ENCODE data around the gene RIPOR1. TPM values are rescaled to one million over a fixed set of nuclear protein-coding genes. Genes with fewer than 3 reads are reported as not detected.

RIPOR1 gene
- total and polyA plus RNA-seq, 2 donors from 2014 or later, result 60.9 to 116 TPM

- H3K9ac ChIP-seq (ENCODE audit: low read length in 3 of 3), result no peak overlapping the region
- no peak for TF ChIP-seq CTCF (IDR thresholded peaks at IDR 0.05; ENCODE audit: borderline replicate concordance, extremely low read depth, insufficient read depth)
- H3K27ac ChIP-seq (ENCODE audit: low read depth in 2 of 2, low read length in 2 of 2), result no peak overlapping the region
- intact Hi-C loops (cut with DNase I), result no loop called here
- FAIRE-seq (no peak), DNase-seq (no peak)
- H3K27me3 ChIP-seq (ENCODE audit: control insufficient read depth, insufficient read depth, low read length), result no peaks in the 10 kb centered on the region
- peaks cover 0 to 8% (median 0%) of the 10 kb centered on the region in 3 donors for H3K4me1 ChIP-seq (ENCODE audit: control insufficient read depth in 2 of 3, insufficient read depth in 2 of 3, low read depth in 1 of 3, low read length in 3 of 3)
- no peaks in the 10 kb centered on the region for H3K36me3 ChIP-seq (ENCODE audit: control insufficient read depth in 2 of 3, insufficient read depth in 3 of 3, low read length in 3 of 3)
- H3K4me3 ChIP-seq (ENCODE audit: low read length in 3 of 3), result no peak overlapping the region
- H3K9me3 ChIP-seq (ENCODE audit: control insufficient read depth in 2 of 3, insufficient read depth in 1 of 3, low read length in 3 of 3), result no peaks in the 10 kb centered on the region
Observed at GRCh38 chr16:67593701-67594100, 65.1 kb downstream of the RIPOR1 start.

GRCh38 chr16:67594256-67594915 lies 65.8 kb downstream of the RIPOR1 start:
- intact Hi-C loops (cut with DNase I), result no loop called here
- Histone ChIP-seq H3K4me3 (ENCODE audit: low read length in 3 of 3) (no peak overlapping the region), H3K36me3 (ENCODE audit: control insufficient read depth in 2 of 3, insufficient read depth in 3 of 3, low read length in 3 of 3) (no peaks in the 10 kb centered on the region), H3K27ac (ENCODE audit: low read depth in 2 of 2, low read length in 2 of 2) (no peak overlapping the region), H3K9me3 (ENCODE audit: control insufficient read depth in 2 of 3, insufficient read depth in 1 of 3, low read length in 3 of 3) (no peaks in the 10 kb centered on the region), H3K9ac (ENCODE audit: low read length in 3 of 3) (no peak overlapping the region), H3K4me1 (ENCODE audit: control insufficient read depth in 2 of 3, insufficient read depth in 2 of 3, low read depth in 1 of 3, low read length in 3 of 3) (peaks cover 0 to 8% (median 0%) of the 10 kb centered on the region in 3 donors), H3K27me3 (ENCODE audit: control insufficient read depth, insufficient read depth, low read length) (no peaks in the 10 kb centered on the region)
- FAIRE-seq (no peak), DNase-seq (no peak)
- no peak for TF ChIP-seq CTCF (IDR thresholded peaks at IDR 0.05; ENCODE audit: borderline replicate concordance, extremely low read depth, insufficient read depth)

- no peaks in the 10 kb centered on the region for H3K27me3 ChIP-seq (ENCODE audit: control insufficient read depth, insufficient read depth, low read length)
- FAIRE-seq, result no peak
- no peak overlapping the region for H3K27ac ChIP-seq (ENCODE audit: low read depth in 2 of 2, low read length in 2 of 2)
- intact Hi-C loops (cut with DNase I), result no loop called here
- no peaks in the 10 kb centered on the region for H3K9me3 ChIP-seq (ENCODE audit: control insufficient read depth in 2 of 3, insufficient read depth in 1 of 3, low read length in 3 of 3)
- TF ChIP-seq CTCF (IDR thresholded peaks at IDR 0.05; ENCODE audit: borderline replicate concordance, extremely low read depth, insufficient read depth), result no peak
- peaks cover 0 to 8% (median 0%) of the 10 kb centered on the region in 3 donors for H3K4me1 ChIP-seq (ENCODE audit: control insufficient read depth in 2 of 3, insufficient read depth in 2 of 3, low read depth in 1 of 3, low read length in 3 of 3)
- peak in 1 of 5 donors; percentile 19 for DNase-seq
- H3K9ac ChIP-seq (ENCODE audit: low read length in 3 of 3), result no peak overlapping the region
- no peaks in the 10 kb centered on the region for H3K36me3 ChIP-seq (ENCODE audit: control insufficient read depth in 2 of 3, insufficient read depth in 3 of 3, low read length in 3 of 3)
- H3K4me3 ChIP-seq (ENCODE audit: low read length in 3 of 3), result no peak overlapping the region
Observed at GRCh38 chr16:67594956-67595355, 66.3 kb downstream of the RIPOR1 start.

Other genes starting within 250 kb of the RIPOR1 start
- gene PLEKHG4, start 249.3 kb upstream of the RIPOR1 start, total RNA-seq, result 10.1 TPM
- 2.6 TPM for gene PLEKHG4, start 249.3 kb upstream of the RIPOR1 start, polyA plus RNA-seq (ENCODE audit: insufficient read depth, low read depth, low replicate concordance)
- gene KCTD19, start 202.1 kb upstream of the RIPOR1 start, total RNA-seq, result 0.31 TPM
- not detected for gene KCTD19, start 202.1 kb upstream of the RIPOR1 start, polyA plus RNA-seq (ENCODE audit: insufficient read depth, low read depth, low replicate concordance)
- 2.6 TPM for gene LRRC36, start 202.0 kb upstream of the RIPOR1 start, total RNA-seq
- 3.1 TPM for gene LRRC36, start 202.0 kb upstream of the RIPOR1 start, polyA plus RNA-seq (ENCODE audit: insufficient read depth, low read depth, low replicate concordance)
- gene TPPP3, start 135.3 kb upstream of the RIPOR1 start, total RNA-seq, result 8.2 TPM
- 108 TPM for gene TPPP3, start 135.3 kb upstream of the RIPOR1 start, polyA plus RNA-seq (ENCODE audit: insufficient read depth, low read depth, low replicate concordance)
- gene ZDHHC1, start 112.4 kb upstream of the RIPOR1 start, total RNA-seq, result 23.6 TPM
- gene ZDHHC1, start 112.4 kb upstream of the RIPOR1 start, polyA plus RNA-seq (ENCODE audit: insufficient read depth, low read depth, low replicate concordance), result 14.6 TPM
- 139 TPM for gene HSD11B2, start 97.7 kb upstream of the RIPOR1 start, total RNA-seq
- gene HSD11B2, start 97.7 kb upstream of the RIPOR1 start, polyA plus RNA-seq (ENCODE audit: insufficient read depth, low read depth, low replicate concordance), result 1,022 TPM
- 100 TPM for gene ATP6V0D1, start 47.7 kb upstream of the RIPOR1 start, total RNA-seq
- gene ATP6V0D1, start 47.7 kb upstream of the RIPOR1 start, polyA plus RNA-seq (ENCODE audit: insufficient read depth, low read depth, low replicate concordance), result 208 TPM
- gene AGRP, start 45.3 kb upstream of the RIPOR1 start, total RNA-seq, result not detected
- 2.7 TPM for gene AGRP, start 45.3 kb upstream of the RIPOR1 start, polyA plus RNA-seq (ENCODE audit: insufficient read depth, low read depth, low replicate concordance)
- 42.6 TPM for gene CTCF, start 33.7 kb downstream of the RIPOR1 start, total RNA-seq
- 20.4 TPM for gene CTCF, start 33.7 kb downstream of the RIPOR1 start, polyA plus RNA-seq (ENCODE audit: insufficient read depth, low read depth, low replicate concordance)
- gene CARMIL2, start 116.3 kb downstream of the RIPOR1 start, total RNA-seq, result 7.1 TPM
- 0.30 TPM for gene CARMIL2, start 116.3 kb downstream of the RIPOR1 start, polyA plus RNA-seq (ENCODE audit: insufficient read depth, low read depth, low replicate concordance)
- gene ACD, start 131.4 kb downstream of the RIPOR1 start, total RNA-seq, result 15.2 TPM
- gene ACD, start 131.4 kb downstream of the RIPOR1 start, polyA plus RNA-seq (ENCODE audit: insufficient read depth, low read depth, low replicate concordance), result 20.0 TPM
- gene PARD6A, start 132.1 kb downstream of the RIPOR1 start, total RNA-seq, result 6.1 TPM
- 17.1 TPM for gene PARD6A, start 132.1 kb downstream of the RIPOR1 start, polyA plus RNA-seq (ENCODE audit: insufficient read depth, low read depth, low replicate concordance)
- 30.2 TPM for gene ENKD1, start 137.9 kb downstream of the RIPOR1 start, total RNA-seq
- gene ENKD1, start 137.9 kb downstream of the RIPOR1 start, polyA plus RNA-seq (ENCODE audit: insufficient read depth, low read depth, low replicate concordance), result 38.3 TPM
- gene C16orf86, start 138.0 kb downstream of the RIPOR1 start, total RNA-seq, result 6.6 TPM
- gene C16orf86, start 138.0 kb downstream of the RIPOR1 start, polyA plus RNA-seq (ENCODE audit: insufficient read depth, low read depth, low replicate concordance), result 11.2 TPM
- gene GFOD2, start 190.5 kb downstream of the RIPOR1 start, total RNA-seq, result 24.5 TPM
- 14.5 TPM for gene GFOD2, start 190.5 kb downstream of the RIPOR1 start, polyA plus RNA-seq (ENCODE audit: insufficient read depth, low read depth, low replicate concordance)